GM13977 (cell line): ENCODE measurements around the gene TNNT1.

Experiments
- DNase-seq: peaks from one replicate; pipeline ENCODE4 v3.0.0; 2012; ENCODE audit warnings: low spot score
- in situ Hi-C: fragments of 300-500 bp; cut with MboI; formaldehyde crosslinking; loops from one replicate; pipeline ENCODE4 v1.12.0; 2022; ENCODE audit warnings: low sequenced_read_pairs, low pct_unique_long_range_greater_than_20kb, mixed read lengths, inconsistent platforms; ENCODE audit not compliant: unreplicated experiment
- TF ChIP-seq, protein P1 (sequence below): IDR thresholded peaks from 2 replicates; pipeline ENCODE4 v1.5.1; 2012; ENCODE audit warnings: mild to moderate bottlenecking, control low read depth; ENCODE audit not compliant: insufficient read depth; ENCODE audit errors: extremely low read depth, missing control alignments

The TNNT1 gene, protein sequence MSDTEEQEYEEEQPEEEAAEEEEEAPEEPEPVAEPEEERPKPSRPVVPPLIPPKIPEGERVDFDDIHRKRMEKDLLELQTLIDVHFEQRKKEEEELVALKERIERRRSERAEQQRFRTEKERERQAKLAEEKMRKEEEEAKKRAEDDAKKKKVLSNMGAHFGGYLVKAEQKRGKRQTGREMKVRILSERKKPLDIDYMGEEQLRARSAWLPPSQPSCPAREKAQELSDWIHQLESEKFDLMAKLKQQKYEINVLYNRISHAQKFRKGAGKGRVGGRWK

DNA sequence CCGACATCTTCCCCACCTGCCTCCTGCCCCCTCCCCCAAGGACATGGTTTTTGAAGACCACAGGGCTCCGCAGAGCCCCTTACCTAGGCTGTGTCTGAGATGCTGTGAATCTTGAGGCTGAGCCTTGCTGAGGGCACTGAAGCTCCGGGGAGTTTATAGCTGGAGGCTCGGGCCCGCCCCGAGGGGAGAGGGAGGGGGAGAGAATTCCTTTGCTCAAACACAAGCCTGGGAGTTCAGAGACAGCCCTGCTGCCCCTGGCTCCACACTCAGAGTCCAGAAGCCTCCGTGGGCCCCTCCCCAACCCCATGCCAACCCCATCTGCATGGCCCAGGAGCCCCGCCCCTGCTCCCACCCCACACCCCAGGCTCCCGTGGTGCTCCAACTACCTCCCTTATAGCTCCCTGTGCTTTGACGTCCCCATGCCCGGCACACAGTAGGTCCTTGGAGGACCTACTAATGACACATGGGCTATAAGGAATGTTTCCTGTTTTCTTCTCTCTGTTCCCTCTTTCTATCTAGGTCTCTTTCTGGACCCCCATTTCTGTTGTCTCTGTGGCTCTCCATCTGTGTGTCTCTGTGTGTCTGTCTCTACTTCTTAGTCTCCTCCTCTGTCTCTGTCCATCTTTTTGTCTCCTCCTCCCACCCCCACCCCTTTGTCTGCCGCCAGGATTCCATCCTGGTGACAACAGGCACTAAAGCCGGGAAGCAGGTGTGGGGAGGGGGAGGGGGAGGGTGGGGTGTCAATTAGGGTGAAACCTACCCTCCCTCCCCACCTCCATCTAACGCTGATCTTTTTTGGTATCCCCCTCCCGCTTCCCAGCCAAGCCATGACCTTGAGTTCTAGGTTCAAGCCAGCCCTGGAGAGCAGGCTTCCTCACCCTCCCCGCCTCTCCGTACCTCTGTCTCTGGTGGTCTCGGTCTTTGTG lies at the start of gene TNNT1:
TSS of gene TNNT1 (minus strand) at position 129 of the 926 bp plus-strand sequence. CDS start 2,049 bp downstream, outside the sequence.
- TF ChIP-seq, protein P1, sequence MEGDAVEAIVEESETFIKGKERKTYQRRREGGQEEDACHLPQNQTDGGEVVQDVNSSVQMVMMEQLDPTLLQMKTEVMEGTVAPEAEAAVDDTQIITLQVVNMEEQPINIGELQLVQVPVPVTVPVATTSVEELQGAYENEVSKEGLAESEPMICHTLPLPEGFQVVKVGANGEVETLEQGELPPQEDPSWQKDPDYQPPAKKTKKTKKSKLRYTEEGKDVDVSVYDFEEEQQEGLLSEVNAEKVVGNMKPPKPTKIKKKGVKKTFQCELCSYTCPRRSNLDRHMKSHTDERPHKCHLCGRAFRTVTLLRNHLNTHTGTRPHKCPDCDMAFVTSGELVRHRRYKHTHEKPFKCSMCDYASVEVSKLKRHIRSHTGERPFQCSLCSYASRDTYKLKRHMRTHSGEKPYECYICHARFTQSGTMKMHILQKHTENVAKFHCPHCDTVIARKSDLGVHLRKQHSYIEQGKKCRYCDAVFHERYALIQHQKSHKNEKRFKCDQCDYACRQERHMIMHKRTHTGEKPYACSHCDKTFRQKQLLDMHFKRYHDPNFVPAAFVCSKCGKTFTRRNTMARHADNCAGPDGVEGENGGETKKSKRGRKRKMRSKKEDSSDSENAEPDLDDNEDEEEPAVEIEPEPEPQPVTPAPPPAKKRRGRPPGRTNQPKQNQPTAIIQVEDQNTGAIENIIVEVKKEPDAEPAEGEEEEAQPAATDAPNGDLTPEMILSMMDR, result no peak
- DNase-seq, result no peak
- in situ Hi-C loops, result no loop called here

DNA sequence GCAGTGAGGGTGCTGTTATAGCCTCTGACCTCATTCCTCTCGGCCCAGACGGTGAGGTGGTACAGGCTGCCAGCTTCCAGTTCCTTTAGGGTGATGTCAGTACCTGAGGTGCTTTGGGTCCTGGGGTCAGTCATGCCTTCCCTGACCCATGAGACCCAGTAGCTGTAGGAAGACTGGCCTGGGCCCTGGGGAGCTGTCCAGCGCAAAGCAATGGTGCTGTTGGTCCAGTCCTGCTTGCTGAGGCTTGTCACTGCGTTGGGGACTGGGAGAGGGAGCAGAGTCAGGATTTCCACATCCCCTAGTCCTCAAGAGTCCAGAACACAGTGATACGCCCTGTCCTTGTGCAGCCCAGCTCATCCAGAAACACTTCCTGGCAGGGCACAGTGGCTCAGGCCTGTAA lies 49.6 kb upstream of the TNNT1 start:
- TF ChIP-seq, protein P1, result no peak
- DNase-seq, result no peak
- in situ Hi-C loops, result no loop called here

DNA sequence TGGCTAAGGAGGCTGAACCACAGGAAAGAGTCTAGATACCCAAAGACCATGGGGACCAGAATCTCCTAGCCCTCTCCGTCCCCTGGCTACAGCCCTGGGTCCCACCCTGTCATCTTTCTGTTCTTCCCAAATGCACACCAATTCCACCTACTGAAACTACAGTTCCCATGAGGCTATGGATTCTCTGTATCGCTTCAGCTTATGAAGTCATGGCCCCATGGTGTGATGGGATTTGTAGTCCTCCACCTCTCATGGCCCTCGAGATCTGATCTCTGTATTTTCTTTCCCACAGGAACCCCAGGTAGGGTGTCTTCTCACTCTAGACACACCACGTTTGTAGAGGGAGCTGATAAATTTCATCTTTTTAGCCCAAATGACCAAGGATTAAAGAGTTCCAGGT lies 48.5 kb upstream of the TNNT1 start:
- TF ChIP-seq, protein P1, result no peak
- in situ Hi-C loops, result no loop called here
- DNase-seq, result no peak

DNA sequence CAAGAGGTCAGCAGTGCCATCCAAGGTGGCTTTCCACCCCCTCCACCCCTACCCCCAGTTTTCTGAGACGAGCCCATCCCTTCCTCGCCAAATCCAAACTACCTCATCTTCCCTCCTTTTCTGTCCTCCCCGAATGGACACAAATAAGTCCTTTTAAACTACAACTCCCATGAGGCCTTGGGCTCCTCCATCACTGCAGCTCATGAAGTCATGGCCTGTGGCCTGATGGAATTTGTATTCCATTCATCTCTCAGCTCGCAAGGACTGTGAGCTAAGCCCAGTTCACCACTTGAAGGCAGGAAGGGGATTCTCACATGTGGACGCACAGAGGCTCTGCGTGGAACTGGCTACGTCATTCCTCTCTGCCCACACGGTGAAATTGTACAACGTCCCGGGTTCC lies 47.8 kb upstream of the TNNT1 start:
- in situ Hi-C loops, result no loop called here
- TF ChIP-seq, protein P1, result no peak
- DNase-seq, result no peak

DNA sequence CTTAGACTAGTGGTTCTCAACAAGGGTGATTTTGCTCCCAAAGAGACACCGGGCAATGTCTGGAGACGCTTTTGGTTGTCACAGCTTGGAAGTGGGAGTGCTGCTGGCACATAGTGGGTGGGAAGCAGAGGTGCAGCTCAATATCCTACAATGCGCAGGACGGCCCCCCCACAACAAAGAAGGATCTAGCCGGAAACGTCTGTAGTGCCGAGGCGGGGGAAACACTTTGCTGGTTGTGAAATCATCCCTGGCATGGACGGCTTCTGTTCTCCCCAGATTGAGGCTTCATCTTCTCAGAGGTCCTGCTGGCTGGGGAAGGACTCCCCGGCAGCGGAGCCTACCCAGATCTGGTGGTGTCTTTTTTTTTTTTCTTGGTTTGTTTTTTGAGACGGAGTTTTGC lies 44.5 kb upstream of the TNNT1 start:
- no peak for DNase-seq
- TF ChIP-seq, protein P1, result no peak
- in situ Hi-C loops, result no loop called here

DNA sequence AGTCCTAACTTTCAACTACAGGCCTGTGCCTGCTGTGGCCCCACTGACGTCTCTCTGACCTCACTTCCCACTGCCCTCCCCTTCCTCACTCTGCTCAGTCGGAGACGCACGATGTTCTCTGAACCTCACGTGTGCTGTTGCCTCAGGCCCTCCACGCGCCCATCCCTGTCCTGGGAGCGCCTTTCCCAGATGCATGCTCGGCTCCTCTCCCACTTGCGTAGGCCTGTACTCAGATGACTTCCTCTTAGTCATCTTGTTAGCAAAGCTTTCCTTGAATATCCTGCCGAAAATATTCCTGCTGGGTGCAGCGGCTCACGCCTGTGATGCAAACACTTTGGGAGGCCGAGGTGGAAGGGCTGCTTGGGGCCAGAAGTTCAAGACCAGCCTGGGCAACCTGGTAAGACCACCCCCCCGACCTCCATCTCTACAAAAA lies 40.4 kb upstream of the TNNT1 start:
- TF ChIP-seq, protein P1, result no peak
- no peak for DNase-seq
- in situ Hi-C loops, result no loop called here
